OCI-LY7 (cell line): Measurements from ENCODE around the gene SMURF1. TPM values are rescaled to one million over a fixed set of nuclear protein-coding genes. Genes with fewer than 3 reads are reported as not detected.

Experiments used
- BruUV-seq: library from RNA; stranded (reverse); fragments of 400-500 nt; replicated peaks from 2 replicates; lab custom pipeline; 2021; lab: Mats Ljungman, UMichigan
- CTCF ChIA-PET: fragments of 300-600 bp; sonication (Branson Sonifier 250); formaldehyde crosslinking; loops from one replicate; lab custom pipeline; 2022; ENCODE audit warnings: antibody characterized with exemption; ENCODE audit not compliant: unreplicated experiment; lab: Charles Lee
- POLR2A ChIA-PET: fragments of 300-600 bp; sonication (Branson Sonifier 250); formaldehyde crosslinking; loops from one replicate; lab custom pipeline; 2022; ENCODE audit warnings: antibody characterized with exemption; lab: Charles Lee
- DNase-seq: peaks from one replicate; pipeline ENCODE4 v3.0.0-alpha.2; 2015; ENCODE audit warnings: low spot score
- H2AFZ ChIP-seq: fragments of 200-600 bp; sonication (generic), shearing (Covaris generic); 2 replicates; pipeline ENCODE4 v1.6.1; 2014; ENCODE audit warnings: mild to moderate bottlenecking, antibody characterized with exemption, low read length, moderate library complexity
- H3K27ac ChIP-seq: fragments of 200-600 bp; sonication (generic); 2 replicates; pipeline ENCODE4 v1.5.1; 2014; ENCODE audit warnings: mixed run types, low read depth, mild to moderate bottlenecking, moderate library complexity, low read length, inconsistent platforms; ENCODE audit not compliant: poor library complexity, severe bottlenecking
- H3K36me3 ChIP-seq: fragments of 200-600 bp; sonication (generic); 2 replicates; pipeline ENCODE4 v1.6.1; 2014; ENCODE audit warnings: mild to moderate bottlenecking, antibody characterized with exemption, low read length, moderate library complexity, mixed read lengths; ENCODE audit not compliant: insufficient read depth
- H3K4me1 ChIP-seq: fragments of 200-600 bp; sonication (generic); 2 replicates; pipeline ENCODE4 v1.5.1; 2014; ENCODE audit warnings: mild to moderate bottlenecking, low read length; ENCODE audit not compliant: insufficient read depth, poor library complexity, severe bottlenecking
- H3K4me2 ChIP-seq: fragments of 200-600 bp; sonication (generic); 2 replicates; pipeline ENCODE4 v1.6.1; 2014; ENCODE audit warnings: mild to moderate bottlenecking, low read length
- H3K4me3 ChIP-seq: fragments of 200-600 bp; sonication (generic); 2 replicates; pipeline ENCODE4 v1.5.1; 2014; ENCODE audit warnings: mild to moderate bottlenecking, low read depth, low read length; ENCODE audit not compliant: poor library complexity, severe bottlenecking
- H3K79me2 ChIP-seq: fragments of 200-600 bp; sonication (generic); 2 replicates; pipeline ENCODE4 v1.6.1; 2016; ENCODE audit warnings: low read depth, mild to moderate bottlenecking, low read length, moderate library complexity, mixed read lengths; ENCODE audit not compliant: insufficient read depth
- H3K9me2 ChIP-seq: fragments of 200-600 bp; sonication (generic); 2 replicates; pipeline ENCODE4 v1.6.1; 2016; ENCODE audit warnings: mild to moderate bottlenecking, low read length, mixed read lengths; ENCODE audit not compliant: insufficient read depth
- H3K9me3 ChIP-seq: fragments of 200-600 bp; sonication (generic); 2 replicates; pipeline ENCODE4 v1.6.1; 2014; ENCODE audit warnings: mild to moderate bottlenecking, mixed run types, low read length, mixed read lengths
- H4K20me1 ChIP-seq: fragments of 200-600 bp; sonication (generic); 2 replicates; pipeline ENCODE4 v1.6.1; 2014; ENCODE audit warnings: mild to moderate bottlenecking, antibody characterized with exemption, low read length, moderate library complexity, mixed read lengths; ENCODE audit not compliant: insufficient read depth
- CTCF ChIP-seq: fragments of 200-600 bp; sonication (generic); conservative IDR thresholded peaks from 2 replicates; pipeline ENCODE4 v1.5.1; 2014; ENCODE audit warnings: mild to moderate bottlenecking, antibody characterized with exemption, low read length, moderate library complexity, mixed read lengths
- EZH2phosphoT487 ChIP-seq: fragments of 200-600 bp; sonication (generic); IDR thresholded peaks from 2 replicates; pipeline ENCODE4 v1.6.1; 2018; ENCODE audit warnings: low read depth, borderline replicate concordance, mild to moderate bottlenecking, mixed run types, antibody characterized with exemption, low read length, moderate library complexity, mixed read lengths
- intact Hi-C: fragments of 100-400 bp; cut with micrococcal nuclease; formaldehyde crosslinking; loops from one replicate; pipeline ENCODE4 v1.10.0; 2022; ENCODE audit not compliant: unreplicated experiment
- total RNA-seq, 2 experiments: library from RNA; depleted of rRNA in 1 of 2; stranded (reverse); fragments of >200 nt in 1 of 2; shearing (Covaris generic) in 1 of 2; gene quantifications; 2 replicates each; pipeline ENCODE4 v1.2.3, GENCODE V29; 2014 to 2022

SMURF1 gene
- total RNA-seq, 2 experiments from 2014 or later, result 11.5 to 17.8 TPM

- BruUV-seq, result no TSS peak
- Histone ChIP-seq H3K9me2 (no peaks in the 10 kb centered on the region), H2AFZ (no peak overlapping the region), H3K9me3 (no peaks in the 10 kb centered on the region), H3K4me2 (no peak overlapping the region), H3K36me3 (no peaks in the 10 kb centered on the region), H3K4me3 (no peak overlapping the region), H4K20me1 (0 out of 2 replicates have a peak, but pooled peaks cover 21% of the 10 kb centered on the region), H3K4me1 (no peaks in the 10 kb centered on the region), H3K79me2 (peaks cover 4% of the 10 kb centered on the region; the same call in 1 of the 2 replicates), H3K27ac (no peak overlapping the region)
- TF ChIP-seq EZH2phosphoT487, result no peak
- no peak for TF ChIP-seq CTCF
- no peak for DNase-seq
- ChIA-PET CTCF (no interaction called here), POLR2A (no interaction called here)
- intact Hi-C loops, result no loop called here
Observed at GRCh38 chr7:99073839-99074446, 70.0 kb downstream of the SMURF1 start.

DNA sequence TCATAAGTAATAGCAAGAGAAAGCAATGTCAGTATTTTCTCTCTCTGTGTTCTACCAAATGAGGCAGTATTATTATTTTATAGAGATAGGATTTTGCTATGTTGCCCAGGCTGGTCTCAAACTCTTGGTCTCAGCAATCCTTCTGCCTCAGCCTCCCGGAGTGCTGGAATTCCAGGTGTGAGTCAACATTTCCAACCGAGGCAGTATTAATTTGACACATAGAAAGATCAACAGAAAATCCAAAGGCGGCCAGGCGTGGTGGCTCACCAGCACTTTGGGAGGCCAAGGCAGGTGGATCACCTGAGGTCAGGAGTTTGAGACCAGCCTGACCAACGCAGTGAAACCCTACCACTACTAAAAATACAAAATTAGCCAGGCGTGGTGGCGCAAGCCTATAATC is 71.8 kb downstream of the SMURF1 start:
- no peaks in the 10 kb centered on the region for H3K9me3 ChIP-seq
- CTCF ChIA-PET, result no interaction called here
- no peak overlapping the region for H3K4me2 ChIP-seq
- H3K79me2 ChIP-seq, result peaks cover 4% of the 10 kb centered on the region; the same call in 1 of the 2 replicates
- no peak overlapping the region for H3K4me3 ChIP-seq
- intact Hi-C loops, result no loop called here
- H3K4me1 ChIP-seq, result no peaks in the 10 kb centered on the region
- no peak for DNase-seq
- no TSS peak for BruUV-seq
- no peak overlapping the region for H3K27ac ChIP-seq
- TF ChIP-seq CTCF (no peak), EZH2phosphoT487 (no peak)
- H2AFZ ChIP-seq, result no peak overlapping the region
- H3K9me2 ChIP-seq, result no peaks in the 10 kb centered on the region
- POLR2A ChIA-PET, result no interaction called here
- 0 out of 2 replicates have a peak, but pooled peaks cover 27% of the 10 kb centered on the region for H4K20me1 ChIP-seq
- H3K36me3 ChIP-seq, result no peaks in the 10 kb centered on the region

- ChIA-PET CTCF (no interaction called here), POLR2A (interaction anchor here (0.7 kb wide), 1 partner anchor 1723 kb away, joined by 3 read pairs; no protein-coding TSS in a partner anchor)
- no peak overlapping the region for H2AFZ ChIP-seq
- intact Hi-C loops, result no loop called here
- no peak for TF ChIP-seq CTCF
- no peak for TF ChIP-seq EZH2phosphoT487
- H3K79me2 ChIP-seq, result peaks cover 4% of the 10 kb centered on the region; the same call in 1 of the 2 replicates
- BruUV-seq, result no TSS peak
- H3K4me1 ChIP-seq, result no peaks in the 10 kb centered on the region
- no peak for DNase-seq
- H3K9me2 ChIP-seq, result no peaks in the 10 kb centered on the region
- H3K4me2 ChIP-seq, result no peak overlapping the region
- H3K27ac ChIP-seq, result no peak overlapping the region
- H3K36me3 ChIP-seq, result no peaks in the 10 kb centered on the region
- no peaks in the 10 kb centered on the region for H3K9me3 ChIP-seq
- 0 out of 2 replicates have a peak, but pooled peaks cover 27% of the 10 kb centered on the region for H4K20me1 ChIP-seq
- no peak overlapping the region for H3K4me3 ChIP-seq
Observed at GRCh38 chr7:99070361-99070760, 73.5 kb downstream of the SMURF1 start.
